Inflammatory macrophage treated with lipopolysaccharide for 4 hours (primary cell): ENCODE data around the gene PHF14.

Experiments used
- DNase-seq: peaks from one replicate; pipeline ENCODE4 v3.0.0-alpha.2; 2020

The PHF14 gene

GRCh38 chr7:11175887-11176286 lies 202.2 kb downstream of the PHF14 start:
- no peak for DNase-seq

DNA sequence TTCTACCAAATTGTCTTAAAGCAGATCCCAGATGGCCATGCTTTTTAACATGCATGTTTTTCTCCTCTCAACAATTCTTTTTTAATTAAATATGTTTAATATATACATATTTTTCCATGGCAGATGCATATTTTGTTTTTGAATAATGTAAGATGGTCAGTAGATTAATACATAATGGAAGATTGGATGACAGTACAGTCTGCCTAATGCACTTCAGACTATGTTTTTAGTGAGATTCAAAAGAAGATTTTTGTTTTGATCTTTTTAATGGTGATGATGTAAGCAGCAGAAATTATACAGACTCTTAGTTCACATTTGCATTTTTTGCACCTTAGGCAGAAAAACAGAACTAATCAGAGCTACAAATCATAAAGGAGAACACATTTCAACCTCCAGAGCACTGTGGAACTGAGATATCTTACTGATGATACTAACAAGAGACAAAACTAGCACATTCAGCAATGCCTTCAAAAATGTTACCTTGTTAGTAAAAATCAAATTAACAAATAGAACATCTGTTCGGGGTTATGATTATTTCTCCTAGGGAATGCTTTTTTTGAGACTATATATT lies 203.4 kb downstream of the PHF14 start:
- DNase-seq = no peak

- DNase-seq = no peak
Measured at GRCh38 chr7:11177793-11178192, 204.1 kb downstream of the PHF14 start.

DNA sequence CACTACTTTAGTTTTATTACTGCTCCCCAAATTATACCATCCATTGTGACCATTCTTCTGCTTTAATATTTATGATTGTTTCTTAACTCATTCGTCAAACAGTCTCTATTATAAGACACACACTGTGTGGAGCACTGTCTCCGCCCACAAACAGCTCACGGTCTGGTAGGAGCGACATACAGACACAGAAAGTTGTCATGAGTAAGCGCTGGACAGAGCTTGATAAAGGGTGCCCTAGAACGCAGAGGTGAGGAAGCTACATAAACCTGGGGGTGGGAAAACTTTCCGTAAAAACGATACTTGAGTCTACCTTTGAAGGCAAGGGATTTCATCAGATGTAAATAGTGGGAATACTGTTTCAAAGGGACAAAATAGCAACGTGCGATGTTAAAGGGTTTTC lies 207.9 kb downstream of the PHF14 start:
- DNase-seq = no peak

- no peak for DNase-seq
Measured at GRCh38 chr7:11182736-11183135, 209.1 kb downstream of the PHF14 start.

- no peak for DNase-seq
Measured at GRCh38 chr7:11185179-11185815, 211.6 kb downstream of the PHF14 start.

GRCh38 chr7:11188529-11189310 lies 215.0 kb downstream of the PHF14 start:
- DNase-seq = no peak

GRCh38 chr7:11191081-11191480 lies 217.4 kb downstream of the PHF14 start:
- no peak for DNase-seq

GRCh38 chr7:11191574-11192220 lies 218.0 kb downstream of the PHF14 start:
- no peak for DNase-seq

DNA sequence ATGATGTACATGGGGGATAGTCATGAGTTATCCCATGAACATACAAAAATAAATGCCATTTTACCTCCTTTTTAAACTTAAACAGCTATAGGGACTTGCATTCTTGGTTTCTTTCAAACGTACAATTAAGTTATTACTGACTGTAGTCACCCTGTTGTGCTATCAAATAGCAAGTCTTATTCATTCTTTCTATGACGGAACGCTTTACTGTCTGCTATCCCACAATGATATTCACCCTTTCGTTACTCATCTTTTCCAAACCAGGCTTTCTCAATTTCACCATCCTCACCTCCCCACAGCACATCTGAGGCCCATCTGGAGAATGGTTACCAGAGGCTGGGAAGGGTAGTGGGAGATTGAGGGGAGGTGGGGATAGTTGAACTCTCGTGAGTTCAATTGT lies 218.8 kb downstream of the PHF14 start:
- DNase-seq = no peak

DNA sequence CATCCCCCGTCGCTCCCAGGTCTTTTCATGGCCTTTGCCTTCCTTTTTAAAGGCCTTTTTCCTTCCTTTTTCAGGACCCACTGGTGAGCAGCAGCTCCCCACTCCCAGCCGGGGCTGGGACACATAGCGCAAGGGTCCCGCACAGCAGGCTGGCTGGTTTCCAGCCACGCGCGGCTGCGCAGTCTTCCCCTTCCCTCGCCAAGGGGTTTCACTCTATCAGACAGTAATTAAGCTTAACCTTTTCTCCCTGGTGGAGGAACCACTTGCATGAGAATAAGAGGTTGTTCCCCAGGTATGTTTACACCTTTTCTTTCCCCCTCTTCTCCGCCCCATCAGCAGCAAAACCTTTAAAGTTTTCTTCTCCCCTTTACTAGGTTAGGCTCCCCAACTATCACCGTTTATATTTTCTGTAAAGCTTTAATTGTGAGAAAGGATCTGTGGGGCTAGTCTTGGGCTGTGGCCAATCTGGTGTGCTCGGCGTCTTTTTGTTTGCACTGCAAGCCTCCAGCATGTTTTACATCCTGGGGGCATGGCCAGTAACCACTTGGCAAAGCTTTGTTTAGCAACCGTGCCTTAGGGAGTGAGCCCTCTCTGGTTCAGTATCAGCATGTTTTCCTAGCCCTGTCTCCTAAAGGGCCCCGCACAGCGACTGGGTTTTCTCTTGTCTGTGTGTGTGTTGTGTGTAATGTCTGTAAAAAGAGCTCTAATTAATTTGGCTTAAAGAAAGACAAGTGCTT lies 219.6 kb downstream of the PHF14 start:
- DNase-seq = no peak

DNA sequence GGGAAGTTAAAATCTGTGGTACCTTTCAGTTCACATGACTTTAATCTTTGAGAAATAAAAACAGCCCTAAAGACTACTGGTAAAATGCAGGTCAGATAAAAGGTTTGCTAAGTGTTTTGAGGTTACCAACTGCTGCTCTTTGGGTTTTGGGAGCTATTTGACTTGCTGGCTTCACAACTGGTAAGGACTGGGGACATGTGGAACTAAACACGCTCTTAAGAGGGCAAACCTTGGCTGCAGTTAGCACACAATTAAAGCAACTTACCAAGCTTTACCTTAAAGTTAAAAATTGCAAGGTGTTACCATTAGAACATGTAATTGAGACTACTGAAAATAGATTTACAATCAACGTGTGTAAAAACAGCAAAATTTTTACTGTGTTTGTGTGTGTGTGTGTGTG lies 220.2 kb downstream of the PHF14 start:
- DNase-seq = no peak

DNA sequence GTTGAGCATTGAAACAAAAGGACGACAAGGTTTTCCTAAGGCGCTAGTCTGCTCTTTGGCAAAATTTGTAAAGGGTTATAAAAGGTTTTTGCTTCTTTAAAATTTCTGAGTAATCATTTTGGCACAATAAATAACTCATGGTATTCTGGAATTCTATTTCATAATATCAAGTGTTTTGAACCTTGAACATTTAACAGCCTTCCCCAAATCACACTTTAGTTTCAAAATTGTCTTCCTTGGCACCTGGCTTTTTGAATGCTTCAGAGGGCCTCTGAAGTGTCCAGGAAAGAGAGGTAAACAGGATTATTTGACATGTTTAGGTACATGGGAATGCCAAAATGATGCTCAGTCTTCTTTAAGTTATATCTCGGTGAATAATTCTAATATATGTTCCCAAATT lies 220.8 kb downstream of the PHF14 start:
- DNase-seq = no peak

DNA sequence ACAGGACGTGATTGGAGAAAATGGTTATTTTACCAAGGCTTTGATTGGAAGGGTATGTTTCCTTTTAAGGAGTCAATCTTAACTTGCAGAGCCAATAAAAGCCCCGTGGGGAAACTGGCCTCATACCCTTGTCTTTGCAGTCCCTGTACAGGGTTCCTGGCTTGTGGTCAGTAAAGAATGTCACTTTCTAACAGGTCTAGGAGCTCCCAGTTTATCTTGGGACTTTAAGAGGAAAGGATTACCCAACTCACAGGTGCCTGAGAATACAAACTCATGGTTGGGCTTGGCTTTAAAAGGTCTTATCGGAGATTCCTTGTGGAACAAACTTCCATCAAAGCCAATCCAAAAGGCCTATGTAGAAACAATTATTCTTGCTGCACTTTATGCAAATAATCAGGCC lies 221.8 kb downstream of the PHF14 start:
- DNase-seq = no peak

DNA sequence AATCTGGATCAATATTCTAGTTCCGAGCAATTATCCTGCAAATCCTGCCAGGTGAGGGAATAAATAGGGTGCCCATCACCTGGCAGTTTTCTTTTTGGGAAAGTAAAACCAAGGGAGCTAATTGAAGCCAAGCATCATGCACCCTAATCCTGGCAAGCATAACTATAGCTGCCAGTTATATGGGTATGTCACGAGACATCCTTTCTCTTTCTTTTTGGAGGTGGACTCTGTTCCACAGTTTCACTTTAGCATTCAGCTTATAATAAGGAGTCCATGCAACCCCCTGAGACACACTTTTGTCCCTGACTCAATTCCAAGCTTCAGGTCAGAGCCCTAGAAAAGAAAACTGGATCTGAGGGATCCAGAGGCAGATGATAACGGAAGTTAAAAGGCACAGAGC lies 222.5 kb downstream of the PHF14 start:
- no peak for DNase-seq

DNA sequence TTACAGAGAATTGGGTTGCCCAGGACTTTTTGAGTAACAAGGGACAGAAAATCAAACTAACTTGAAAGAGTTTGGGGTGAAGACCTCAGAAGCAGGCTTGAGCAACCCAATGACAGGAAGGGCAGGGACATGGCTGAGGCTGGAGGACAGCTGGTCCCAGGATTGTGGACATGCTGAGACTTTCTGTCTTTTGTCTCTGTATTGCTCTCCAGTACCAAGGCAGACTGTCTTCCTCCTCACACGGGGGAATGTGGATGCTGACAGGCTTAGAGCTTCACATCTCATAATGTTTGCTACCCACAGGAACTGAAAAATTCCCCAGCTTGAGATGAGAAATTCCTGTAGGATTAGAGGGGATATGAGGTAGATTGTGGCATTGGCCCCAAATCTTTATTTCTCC lies 229.6 kb downstream of the PHF14 start:
- no peak for DNase-seq

DNA sequence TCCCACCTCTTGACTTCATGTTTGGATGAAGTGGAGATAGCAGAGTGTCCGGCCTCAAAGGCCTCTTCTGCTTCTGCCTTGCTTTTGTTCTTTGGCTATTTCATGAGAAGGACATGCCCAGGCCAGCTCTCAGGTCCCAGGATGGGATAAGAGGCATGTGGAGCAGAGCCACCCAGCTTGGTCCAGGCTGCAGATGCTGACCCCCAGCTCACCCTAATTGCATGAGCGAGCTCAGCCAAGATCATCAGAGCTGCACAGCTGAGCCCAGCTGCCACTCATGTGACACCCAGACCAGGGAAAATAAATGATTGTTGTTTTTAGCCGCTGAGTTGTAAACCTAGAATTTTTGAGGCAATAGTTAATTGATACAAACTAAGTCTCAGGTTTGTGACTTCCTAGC lies 230.0 kb downstream of the PHF14 start:
- DNase-seq = no peak

GRCh38 chr7:11206177-11206899 lies 232.7 kb downstream of the PHF14 start:
- DNase-seq = no peak

GRCh38 chr7:11207565-11207964 lies 233.9 kb downstream of the PHF14 start:
- DNase-seq = no peak

GRCh38 chr7:11208883-11209465 lies 235.3 kb downstream of the PHF14 start:
- no peak for DNase-seq

DNA sequence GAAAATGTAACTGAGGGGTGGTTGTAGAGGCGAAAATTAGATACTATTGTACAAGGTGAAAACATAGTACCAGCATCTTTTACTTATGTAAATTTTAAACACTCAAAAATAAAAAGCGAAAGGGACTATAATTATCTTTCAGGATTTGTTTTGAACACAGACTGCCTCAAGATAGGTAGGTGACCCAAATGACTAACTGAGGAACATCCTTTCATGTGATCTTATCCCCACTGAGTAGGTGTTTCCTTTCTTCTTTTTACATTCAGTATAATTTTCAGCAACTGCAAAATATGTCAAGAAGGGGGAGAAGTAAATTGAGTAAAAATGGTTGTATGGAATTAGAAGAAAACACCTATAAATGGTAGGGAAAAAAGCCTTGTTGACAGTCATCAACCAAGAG lies 236.7 kb downstream of the PHF14 start:
- DNase-seq = no peak

GRCh38 chr7:11212080-11212711 lies 238.5 kb downstream of the PHF14 start:
- DNase-seq = peak; percentile 74
